ENCODE data around the gene TMEM266.

- no peak for TF ChIP-seq CTCF (IDR thresholded peaks at IDR 0.05; ENCODE audit: insufficient read depth, low read length, poor library complexity, severe bottlenecking)
- TF ChIP-seq EZH2phosphoT487 (conservative IDR thresholded peaks at IDR 0.05; ENCODE audit: low read length): no peak
Measured at GRCh38 chr15:76184650-76185035, 124.9 kb downstream of the TMEM266 start.
